Activated T-cell treated with anti-CD3 and anti-CD28 coated beads, Interleukin-2, amount 50 U/mL, for 48 hours (primary cell): ENCODE measurements around the gene SPC24.
A peak's percentile ranks its signal among the peaks of the same experiment; 100 is the strongest.
"Not testable (repeated sequence)": the region's sequence is repeated elsewhere in the genome, so short reads cannot be mapped to it uniquely, and the experiment has no call there.

Experiments
- DNase-seq, 2 experiments: peaks; one replicate each; pipeline ENCODE4 v3.0.0-alpha.2; 2020

SPC24 gene

DNA sequence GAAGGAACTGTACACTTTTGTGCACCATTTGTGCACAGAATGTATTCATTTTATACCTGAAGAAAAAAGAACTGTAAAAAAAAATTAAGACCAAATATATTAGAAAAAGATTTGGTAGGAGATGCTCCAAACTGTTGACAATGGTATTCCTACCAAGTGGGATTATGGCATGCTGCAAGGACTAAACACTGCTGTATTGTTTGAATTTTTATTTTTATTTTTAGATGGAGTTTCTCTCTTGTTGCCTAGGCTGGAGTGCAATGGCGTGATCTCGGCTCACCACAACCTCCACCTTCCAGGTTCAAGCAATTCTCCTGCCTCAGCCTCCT lies 4.8 kb upstream of the SPC24 start:
- DNase-seq = not testable (repeated sequence)

- DNase-seq = no peak
These were observed 4.2 kb upstream of the SPC24 start for GRCh38 chr19:11159598-11160439.

DNA sequence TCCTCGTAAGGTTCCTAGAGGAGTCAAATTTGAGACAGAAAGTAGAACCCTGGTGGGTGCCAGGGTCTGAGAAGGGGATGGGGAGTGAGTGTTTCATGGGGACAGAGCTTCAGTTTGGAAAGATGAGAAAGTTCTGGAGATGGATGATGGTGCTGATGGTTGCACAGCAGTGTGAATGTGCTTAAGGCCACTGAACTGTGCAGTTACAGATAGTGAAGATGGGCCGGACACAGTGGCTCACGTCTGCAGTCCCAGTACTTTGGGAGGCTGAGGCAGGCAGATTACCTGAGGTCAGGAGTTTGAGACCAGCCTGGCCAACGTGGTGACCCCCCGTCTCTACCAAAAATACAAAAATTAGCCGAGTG lies 917 bp downstream of the SPC24 start:
- DNase-seq = no peak

DNA sequence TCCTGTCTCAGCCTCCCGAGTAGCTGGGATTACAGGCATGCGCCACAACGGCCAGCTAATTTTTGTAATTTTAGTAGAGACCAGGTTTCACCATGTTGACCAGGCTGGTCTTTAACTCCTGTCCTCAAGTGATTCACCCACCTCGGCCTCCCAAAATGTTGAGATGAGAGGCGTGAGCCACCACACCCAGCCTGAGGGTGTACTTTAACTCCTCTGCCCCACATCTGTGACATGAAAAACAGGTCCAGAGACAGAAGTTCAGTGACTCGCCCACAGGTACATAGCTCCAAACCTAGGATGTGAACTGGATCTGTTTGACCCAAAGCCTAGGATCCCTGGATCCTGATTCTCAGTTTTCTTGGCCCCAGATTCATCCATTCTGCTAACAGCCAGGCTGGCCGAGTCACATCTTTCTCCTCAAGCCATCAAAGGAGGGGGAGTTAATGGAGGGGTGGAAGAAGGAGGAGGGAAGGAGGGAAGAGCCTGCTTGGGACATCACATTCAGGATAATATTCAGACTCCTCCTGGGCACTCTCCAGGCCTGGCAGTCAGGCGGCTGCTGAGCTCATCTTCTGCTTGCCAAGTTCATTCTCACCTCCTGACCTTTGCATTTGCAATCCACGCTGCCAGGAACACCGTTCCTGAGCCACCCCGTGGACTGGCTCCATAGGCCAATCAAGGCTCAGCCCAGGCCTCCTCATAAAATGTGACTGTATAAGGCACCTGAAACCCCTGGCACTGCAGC lies 3.1 kb downstream of the SPC24 start:
- DNase-seq = no peak

DNA sequence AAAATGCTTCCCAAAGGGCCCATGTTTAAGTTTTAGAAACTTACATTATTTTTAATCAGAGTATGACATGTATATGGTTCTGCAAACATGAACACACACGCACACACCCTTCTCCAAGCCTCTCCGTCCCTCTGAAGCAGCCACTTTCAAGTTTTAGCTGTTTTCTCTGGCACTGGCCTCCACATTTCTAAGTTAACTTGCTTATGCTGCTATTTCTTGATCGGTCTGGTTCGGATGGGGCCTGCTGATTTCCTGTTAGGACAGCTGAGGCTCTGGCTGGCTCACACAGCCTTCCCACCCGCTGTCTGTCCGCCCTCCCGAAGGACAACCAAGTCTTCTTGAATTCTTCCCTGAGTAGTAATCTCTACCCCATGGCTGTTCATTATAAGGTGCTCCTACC lies 4.4 kb downstream of the SPC24 start:
- DNase-seq = no peak

GRCh38 chr19:11148001-11148400 lies 7.6 kb downstream of the SPC24 start:
- DNase-seq = no peak

- no peak for DNase-seq
These were observed 10.1 kb downstream of the SPC24 start for GRCh38 chr19:11145536-11145924.

- no peak for DNase-seq
These were observed 12.9 kb downstream of the SPC24 start for GRCh38 chr19:11142528-11143171.

- no peak for DNase-seq
These were observed 13.6 kb downstream of the SPC24 start for GRCh38 chr19:11141937-11142527.

DNA sequence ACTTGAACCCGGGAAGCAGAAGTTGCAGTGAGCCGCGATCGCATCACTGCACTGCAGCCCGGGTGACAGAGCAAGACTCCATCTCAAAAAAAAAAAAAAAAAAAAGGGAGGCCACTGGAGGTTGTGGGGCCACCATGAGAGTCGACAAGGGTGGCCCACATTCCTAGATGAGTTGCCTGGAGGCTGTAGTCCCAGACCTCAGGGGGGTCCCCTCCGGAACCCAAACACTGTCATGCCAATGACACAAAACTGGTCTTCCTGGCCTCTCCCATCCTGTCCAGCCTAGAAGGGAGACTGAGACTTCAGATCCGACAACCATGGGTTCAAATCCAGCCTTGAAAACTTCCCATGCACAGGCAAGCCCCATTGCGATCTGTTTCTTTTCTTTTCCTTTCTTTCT lies 14.7 kb downstream of the SPC24 start:
- no peak for DNase-seq

- not testable (repeated sequence) for DNase-seq
These were observed 15.5 kb downstream of the SPC24 start for GRCh38 chr19:11140023-11140538.

GRCh38 chr19:11138601-11139300 lies 16.8 kb downstream of the SPC24 start:
- no peak for DNase-seq

DNA sequence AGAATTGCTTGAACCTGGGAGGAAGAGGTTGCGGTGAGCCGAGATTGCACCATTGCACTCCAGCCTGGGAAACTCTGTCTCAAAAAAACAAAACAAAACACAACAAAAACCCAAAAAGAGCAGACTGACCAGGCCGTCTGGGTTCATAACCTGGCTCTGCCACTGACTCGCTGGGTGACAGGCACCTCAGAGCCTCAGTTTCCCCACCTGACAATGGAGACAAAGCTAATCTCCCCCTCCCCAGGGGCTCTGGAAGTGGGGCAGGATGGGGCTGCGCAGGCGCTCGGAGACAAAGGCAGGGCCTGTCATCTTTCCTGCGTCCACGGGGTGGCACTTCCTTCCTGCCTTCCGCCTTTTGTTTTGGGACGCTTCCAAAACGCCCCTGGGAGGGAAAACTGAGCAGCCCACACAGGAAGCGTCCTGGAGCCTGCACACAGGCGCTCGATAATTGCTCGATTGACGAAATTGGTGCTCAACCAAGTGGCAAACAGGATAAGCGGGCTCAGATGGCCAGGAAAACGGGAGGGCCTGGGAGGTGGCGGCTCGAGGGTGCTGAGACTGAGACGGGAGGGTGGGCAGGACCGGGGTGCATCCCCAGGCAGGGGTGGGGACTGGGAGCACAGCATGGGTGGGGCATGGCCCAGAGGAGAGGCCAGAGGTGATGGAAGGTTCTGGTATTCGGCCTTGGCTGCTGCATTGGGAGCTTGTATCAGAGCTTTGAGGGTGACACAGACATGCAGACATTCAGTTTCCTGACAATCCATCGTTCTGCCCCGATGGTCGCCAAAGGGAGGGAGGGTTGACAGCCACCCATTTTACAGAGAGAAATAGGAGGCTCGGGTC lies 17.8 kb downstream of the SPC24 start:
- DNase-seq = peak; percentile 66 to 67

DNA sequence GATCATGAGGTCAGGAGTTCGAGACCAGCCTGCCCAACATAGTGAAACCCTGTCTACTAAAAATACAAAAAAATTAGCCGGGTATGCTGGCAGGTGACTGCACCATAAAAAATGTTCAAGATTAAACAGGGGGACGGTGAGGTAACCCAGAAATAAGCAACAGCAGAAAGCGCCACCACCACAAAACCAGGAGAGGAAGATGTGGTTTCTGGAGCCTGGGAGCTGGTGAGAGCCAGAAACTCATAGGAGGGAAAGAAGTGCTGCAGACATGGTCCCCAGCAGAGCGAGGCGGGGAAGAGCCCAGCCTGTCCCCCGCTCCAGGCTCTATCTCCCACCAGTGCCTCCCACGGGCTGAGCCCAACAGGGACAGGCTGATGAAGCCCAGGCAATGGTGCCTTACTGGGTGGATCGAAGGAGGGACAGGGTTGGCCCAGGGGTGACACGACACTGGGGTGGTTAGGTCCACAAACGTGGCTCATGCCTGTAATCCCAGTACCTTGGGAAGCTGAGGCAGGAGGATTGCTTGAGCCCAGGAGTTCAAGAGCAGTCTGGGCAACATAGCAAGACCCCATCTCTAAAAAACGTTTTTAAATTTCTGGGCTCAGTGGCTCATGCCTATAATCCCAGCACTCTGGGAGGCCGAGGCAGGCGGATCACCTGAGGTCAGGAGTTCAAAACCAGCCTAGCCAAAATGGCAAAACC lies 19.0 kb downstream of the SPC24 start:
- DNase-seq = no peak

DNA sequence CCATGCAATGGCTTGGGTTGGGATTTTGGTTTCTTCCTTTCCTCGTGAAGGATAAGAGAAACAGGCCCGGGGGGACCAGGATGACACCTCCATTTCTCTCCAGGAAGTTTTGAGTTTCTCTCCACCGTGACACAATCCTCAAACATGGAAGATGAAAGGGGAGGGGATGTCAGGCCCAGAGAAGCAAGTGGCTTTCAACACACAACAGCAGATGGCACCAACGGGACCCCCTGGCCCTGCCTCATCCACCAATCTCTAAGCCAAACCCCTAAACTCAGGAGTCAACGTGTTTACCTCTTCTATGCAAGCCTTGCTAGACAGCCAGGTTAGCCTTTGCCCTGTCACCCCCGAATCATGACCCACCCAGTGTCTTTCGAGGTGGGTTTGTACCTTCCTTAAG lies 24.1 kb downstream of the SPC24 start:
- no peak for DNase-seq

- peak; percentile 84 to 86 for DNase-seq
These were observed 24.6 kb downstream of the SPC24 start for GRCh38 chr19:11130824-11131455.

- DNase-seq = no peak
These were observed 27.7 kb downstream of the SPC24 start for GRCh38 chr19:11127905-11128304.

DNA sequence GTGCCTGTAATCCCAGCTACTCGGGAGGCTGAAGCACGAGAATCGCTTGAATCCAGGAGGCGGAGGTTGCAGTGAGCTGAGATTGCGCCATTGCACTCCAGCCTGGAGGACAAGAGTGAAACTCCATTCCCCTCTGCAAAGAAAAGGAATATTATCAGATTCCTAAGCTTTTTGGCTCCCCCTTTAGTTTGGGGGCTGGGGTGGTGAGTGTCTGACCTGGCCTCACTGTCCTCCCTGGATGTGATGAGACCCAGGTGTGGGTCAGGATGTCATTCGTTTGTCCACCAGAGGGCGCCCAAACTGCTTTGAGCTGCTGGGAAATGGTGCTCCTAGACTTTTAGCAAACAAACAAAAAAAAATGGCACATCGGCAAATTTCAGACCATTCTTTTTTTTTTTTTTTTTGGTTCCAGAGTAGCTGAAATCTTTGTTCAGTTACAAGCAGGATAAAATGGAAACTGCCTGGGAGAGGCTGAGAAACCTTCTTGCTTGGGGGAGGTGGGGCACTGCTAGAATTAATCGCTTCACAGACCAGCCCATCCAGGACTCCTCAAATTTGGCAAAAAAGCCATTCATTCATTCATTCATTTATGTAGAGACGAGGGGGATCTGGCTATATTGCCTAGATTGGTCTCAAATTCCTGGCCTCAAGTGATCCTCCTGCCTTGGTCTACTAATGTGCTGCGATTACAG lies 29.4 kb downstream of the SPC24 start:
- peak; percentile 85 to 87 for DNase-seq

- DNase-seq = not testable (repeated sequence)
These were observed 31.4 kb downstream of the SPC24 start for GRCh38 chr19:11124157-11124556.

- no peak for DNase-seq
These were observed 32.5 kb downstream of the SPC24 start for GRCh38 chr19:11123114-11123513.
